Left lung (tissue), 10 donors: ENCODE results near the gene HIVEP2. TPM values are rescaled to one million over a fixed set of nuclear protein-coding genes. Genes with fewer than 3 reads are reported as not detected.

ENCODE experiments used
- ATAC-seq: fragments of 200-7000 bp; cut with Tn5 transposase; one replicate; pipeline ENCODE4 v1.9.1; 2020; ENCODE audit warnings: moderate library complexity
- DNase-seq, 4 donors: peaks; one replicate each; pipeline ENCODE4 v3.0.0-alpha.2; 2013 to 2020
- H3K27ac ChIP-seq, 2 donors: fragments of 200-600 bp; sonication (generic) in 1 of 2; one replicate each; pipeline versions ENCODE4 v1.5.0 to v1.8.0; 2020 to 2021
- H3K27me3 ChIP-seq, 2 donors: fragments of 200-600 bp; sonication (generic) in 1 of 2; one replicate each; pipeline versions ENCODE4 v1.5.0 to v1.8.0; 2020 to 2021
- H3K36me3 ChIP-seq, 2 donors: fragments of 200-600 bp; sonication (generic) in 1 of 2; one replicate each; pipeline versions ENCODE4 v1.5.0 to v1.8.0; 2020 to 2021
- H3K4me1 ChIP-seq, 2 donors: fragments of 200-600 bp; one replicate each; pipeline ENCODE4 v1.8.0; 2021
- H3K4me3 ChIP-seq, 2 donors: fragments of 200-600 bp; sonication (generic) in 1 of 2; one replicate each; pipeline versions ENCODE4 v1.5.0 to v1.8.0; 2020 to 2021; ENCODE audit warnings: mild to moderate bottlenecking in 1 of 2
- H3K9me3 ChIP-seq, 2 donors: fragments of 200-600 bp; sonication (generic) in 1 of 2; one replicate each; pipeline versions ENCODE4 v1.5.0 to v1.8.0; 2020 to 2021
- intact Hi-C, 2 donors: fragments of 100-400 bp; cut with DNase I; formaldehyde crosslinking; loops; one replicate each; pipeline versions ENCODE4 v1.11.2 to v1.14.2; 2022
- polyA plus RNA-seq, 6 donors: library from polyadenylated mRNA; unstranded; fragments of 120-200 nt; gene quantifications; one replicate each; pipeline ENCODE4 v1.2.1, GENCODE V29; 2013; ENCODE audit not compliant: insufficient read length in 6 of 6
- total RNA-seq, 2 donors: library from RNA; stranded (reverse); fragmentation: NEBNext Ultra II Directional; extraction: Animal tissue kit (Norgen Biotek cat#: 25700); gene quantifications; one replicate each; pipeline ENCODE4 v1.2.1, GENCODE V29; 2021
- TF ChIP-seq, protein P1 (sequence below), 2 donors: fragments of 200-600 bp; sonication (generic) in 1 of 2; IDR thresholded peaks; one replicate each; pipeline versions ENCODE4 v1.5.0 to v1.8.0; 2021; ENCODE audit warnings: antibody characterized with exemption in 2 of 2
- donor health status: DM: no; HTN: yes; CAD: no.
- donor health status: DM: no; HTN: no; CAD: no.

Gene HIVEP2
- total and polyA plus RNA-seq, 8 donors, result 11.5 to 16.6 (median 13.1) TPM

DNA sequence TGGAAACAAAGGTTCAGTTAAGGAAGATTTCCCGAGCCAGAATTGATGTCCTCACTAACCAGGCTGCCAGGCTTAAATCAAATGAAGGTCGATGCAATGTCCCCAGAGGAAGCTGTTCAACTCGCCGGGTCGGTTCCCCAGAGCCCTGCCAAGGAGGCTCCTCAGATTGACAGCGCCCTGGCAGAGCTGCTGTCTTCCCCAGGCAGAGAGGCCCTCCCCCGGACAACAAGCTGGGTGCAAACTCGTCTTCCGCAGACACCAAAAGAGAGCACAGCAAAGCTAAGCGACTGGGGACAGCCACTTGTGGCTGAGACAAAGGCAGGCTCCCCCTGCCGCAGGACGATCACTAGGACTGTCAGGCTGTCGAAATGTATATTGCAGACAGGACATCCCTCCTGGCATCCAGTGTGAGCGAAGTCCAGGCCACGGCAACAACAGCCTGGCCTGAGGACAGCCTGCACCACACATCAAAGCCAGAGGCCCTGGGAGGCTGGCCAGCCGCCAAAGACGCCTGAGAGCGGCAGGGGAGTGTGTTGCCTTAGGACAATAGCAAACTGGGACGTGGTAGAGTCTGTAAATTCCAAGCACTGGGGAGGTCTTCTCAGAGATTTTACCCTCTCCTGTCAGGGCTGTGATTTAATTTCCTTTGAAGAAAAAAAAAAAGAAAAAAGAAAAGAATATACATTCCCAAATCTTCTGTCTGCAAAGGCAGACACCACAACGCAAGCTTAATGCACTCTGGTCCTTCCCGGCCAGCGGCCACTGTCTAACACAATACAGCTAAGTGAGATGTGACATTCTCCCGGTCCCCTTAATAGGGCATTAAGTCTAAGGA lies 99.1 kb downstream of the HIVEP2 start:
- Histone ChIP-seq H3K4me1 (peaks cover 32 to 61% of the 10 kb centered on the region in 2 donors), H3K4me3 (peak overlapping the region; percentile 0 to 8), H3K9me3 (no peaks in the 10 kb centered on the region), H3K27ac (peak overlapping the region; percentile 19 to 69), H3K36me3 (no peaks in the 10 kb centered on the region), H3K27me3 (no peaks in the 10 kb centered on the region)
- TF ChIP-seq, protein P1, sequence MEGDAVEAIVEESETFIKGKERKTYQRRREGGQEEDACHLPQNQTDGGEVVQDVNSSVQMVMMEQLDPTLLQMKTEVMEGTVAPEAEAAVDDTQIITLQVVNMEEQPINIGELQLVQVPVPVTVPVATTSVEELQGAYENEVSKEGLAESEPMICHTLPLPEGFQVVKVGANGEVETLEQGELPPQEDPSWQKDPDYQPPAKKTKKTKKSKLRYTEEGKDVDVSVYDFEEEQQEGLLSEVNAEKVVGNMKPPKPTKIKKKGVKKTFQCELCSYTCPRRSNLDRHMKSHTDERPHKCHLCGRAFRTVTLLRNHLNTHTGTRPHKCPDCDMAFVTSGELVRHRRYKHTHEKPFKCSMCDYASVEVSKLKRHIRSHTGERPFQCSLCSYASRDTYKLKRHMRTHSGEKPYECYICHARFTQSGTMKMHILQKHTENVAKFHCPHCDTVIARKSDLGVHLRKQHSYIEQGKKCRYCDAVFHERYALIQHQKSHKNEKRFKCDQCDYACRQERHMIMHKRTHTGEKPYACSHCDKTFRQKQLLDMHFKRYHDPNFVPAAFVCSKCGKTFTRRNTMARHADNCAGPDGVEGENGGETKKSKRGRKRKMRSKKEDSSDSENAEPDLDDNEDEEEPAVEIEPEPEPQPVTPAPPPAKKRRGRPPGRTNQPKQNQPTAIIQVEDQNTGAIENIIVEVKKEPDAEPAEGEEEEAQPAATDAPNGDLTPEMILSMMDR (IDR thresholded peaks at IDR 0.05), result no peak
- DNase-seq, result peak; percentile 71 to 90 (median 80)
- ATAC-seq, result peak; percentile 86
- intact Hi-C loops, result no loop called here

DNA sequence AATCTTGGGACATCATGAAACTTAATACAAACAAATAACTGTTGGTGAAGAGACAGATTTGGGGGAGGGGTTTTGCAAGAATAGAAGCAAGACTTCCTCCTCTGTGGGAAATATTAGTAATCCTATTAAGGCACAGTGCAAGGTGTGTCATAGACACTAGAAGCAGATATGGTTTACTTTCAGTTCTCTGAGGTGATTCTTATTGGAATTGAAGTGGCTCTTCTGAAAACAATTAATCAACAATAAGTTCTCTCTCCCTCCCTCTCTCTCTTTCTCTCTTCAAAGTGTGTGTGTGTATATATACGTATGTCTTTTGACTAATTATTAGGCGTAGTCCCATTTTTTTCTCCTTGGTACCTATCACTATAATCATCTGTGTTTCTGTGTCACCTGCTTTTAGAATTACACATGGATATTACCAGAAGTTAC lies 99.8 kb downstream of the HIVEP2 start:
- Histone ChIP-seq H3K36me3 (no peaks in the 10 kb centered on the region), H3K4me1 (peaks cover 32 to 61% of the 10 kb centered on the region in 2 donors), H3K27ac (peak overlapping the region; percentile 19 to 69), H3K27me3 (no peaks in the 10 kb centered on the region), H3K4me3 (peak overlapping the region in 1 of 2 donors; percentile 0), H3K9me3 (no peaks in the 10 kb centered on the region)
- intact Hi-C loops, result no loop called here
- ATAC-seq (peak; percentile 52), DNase-seq (no peak)
- TF ChIP-seq, protein P1 (IDR thresholded peaks at IDR 0.05), result no peak

DNA sequence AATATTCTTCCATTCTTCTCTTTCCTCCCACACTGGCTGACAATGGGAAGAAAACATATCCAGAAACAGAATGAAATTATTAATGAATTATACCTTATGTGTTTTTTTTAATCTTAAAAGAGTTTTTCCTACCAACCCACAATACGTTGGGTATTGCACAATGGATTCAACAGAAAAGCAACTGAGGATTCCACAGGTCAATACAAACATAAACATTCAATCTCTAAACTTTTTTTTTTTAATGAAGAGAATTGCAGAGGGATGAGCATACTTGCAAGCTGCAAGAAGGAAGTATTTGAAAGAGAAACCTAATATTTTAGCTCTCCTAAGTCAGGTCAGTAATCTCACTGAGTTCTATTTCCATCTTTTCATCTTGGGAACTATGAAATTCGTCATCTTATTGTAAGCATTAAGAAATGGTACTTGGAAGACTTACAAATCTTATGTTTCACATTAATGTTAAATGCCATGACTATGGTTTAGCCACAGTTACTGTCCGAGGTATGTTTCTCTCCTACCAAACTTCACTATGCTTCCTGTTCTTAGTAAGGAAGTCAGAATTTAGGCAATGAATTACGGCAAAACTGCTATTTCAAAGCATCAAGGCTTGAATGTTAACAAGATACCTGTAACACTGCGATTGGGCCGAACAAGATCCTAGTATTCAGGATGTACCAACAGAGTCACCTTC lies 100.8 kb downstream of the HIVEP2 start:
- Histone ChIP-seq H3K4me3 (no peak overlapping the region), H3K4me1 (peaks cover 32 to 68% of the 10 kb centered on the region in 2 donors), H3K36me3 (no peaks in the 10 kb centered on the region), H3K27ac (peak overlapping the region in 1 of 2 donors; percentile 19), H3K9me3 (no peaks in the 10 kb centered on the region), H3K27me3 (no peaks in the 10 kb centered on the region)
- TF ChIP-seq, protein P1 (IDR thresholded peaks at IDR 0.05), result no peak
- DNase-seq, result no peak
- ATAC-seq, result no peak
- intact Hi-C loops, result no loop called here

DNA sequence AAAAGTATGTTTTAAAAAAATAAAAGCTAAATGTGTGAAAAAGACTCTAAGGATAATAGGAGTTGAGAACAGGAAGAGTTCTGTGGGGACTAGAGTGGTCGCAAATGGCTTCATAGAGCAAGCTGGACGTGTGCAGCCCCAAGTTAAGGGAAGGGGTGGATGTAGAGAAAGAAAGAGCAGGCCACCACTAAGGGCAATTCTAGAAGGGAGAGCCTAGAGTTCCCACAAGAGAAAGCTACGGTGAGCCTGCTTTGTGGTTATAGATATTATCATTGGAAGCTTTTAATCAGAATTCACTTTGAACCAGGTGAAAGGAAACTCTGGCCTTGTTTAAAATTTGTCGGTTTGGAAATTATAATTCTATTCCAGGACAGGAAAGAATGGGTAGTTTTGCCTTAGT lies 101.6 kb downstream of the HIVEP2 start:
- Histone ChIP-seq H3K36me3 (no peaks in the 10 kb centered on the region), H3K4me1 (peaks cover 32 to 75% of the 10 kb centered on the region in 2 donors), H3K4me3 (no peak overlapping the region), H3K27me3 (no peaks in the 10 kb centered on the region), H3K27ac (peak overlapping the region in 1 of 2 donors; percentile 45), H3K9me3 (no peaks in the 10 kb centered on the region)
- DNase-seq, result no peak
- intact Hi-C loops, result no loop called here
- ATAC-seq, result no peak
- TF ChIP-seq, protein P1 (IDR thresholded peaks at IDR 0.05), result no peak
